NCI-H2196 treated with DMSO at 0.1 percent for 48 hours (cell line): ENCODE results near the gene PIGH.
"Not testable (repeated sequence)": the region's sequence is repeated elsewhere in the genome, so short reads cannot be mapped to it uniquely, and the experiment has no call there.

Experiments
- DNase-seq: peaks from one replicate; lab custom pipeline; 2025; ENCODE audit not compliant: unreplicated experiment; lab: John Stamatoyannopoulos, UW

PIGH gene

GRCh38 chr14:67609642-67610310 is 9.7 kb upstream of the PIGH start:
- no peak for DNase-seq

GRCh38 chr14:67607646-67608045 is 7.6 kb upstream of the PIGH start:
- DNase-seq: no peak

GRCh38 chr14:67602995-67603545 is 3.0 kb upstream of the PIGH start:
- DNase-seq: no peak

- no peak for DNase-seq
Measured at GRCh38 chr14:67602076-67602475, 2.0 kb upstream of the PIGH start.

GRCh38 chr14:67600562-67600974 is 500 bp upstream of the PIGH start:
- not testable (repeated sequence) for DNase-seq

- DNase-seq: no peak
Measured at GRCh38 chr14:67595392-67595791, 4.7 kb downstream of the PIGH start.

GRCh38 chr14:67593650-67594049 is 6.4 kb downstream of the PIGH start:
- not testable (repeated sequence) for DNase-seq

GRCh38 chr14:67589204-67589770 is 10.8 kb downstream of the PIGH start:
- DNase-seq: no peak

GRCh38 chr14:67586369-67586768 is 13.7 kb downstream of the PIGH start:
- no peak for DNase-seq

- no peak for DNase-seq
Measured at GRCh38 chr14:67584978-67585377, 15.1 kb downstream of the PIGH start.

- no peak for DNase-seq
Measured at GRCh38 chr14:67583711-67584644, 16.1 kb downstream of the PIGH start.

GRCh38 chr14:67582061-67582460 is 18.0 kb downstream of the PIGH start:
- no peak for DNase-seq

- no peak for DNase-seq
Measured at GRCh38 chr14:67581643-67582042, 18.4 kb downstream of the PIGH start.

GRCh38 chr14:67580336-67581171 is 19.5 kb downstream of the PIGH start:
- DNase-seq: no peak

GRCh38 chr14:67579636-67580035 is 20.4 kb downstream of the PIGH start:
- no peak for DNase-seq

- no peak for DNase-seq
Measured at GRCh38 chr14:67579040-67579439, 21.0 kb downstream of the PIGH start.

GRCh38 chr14:67577909-67578749 is 21.9 kb downstream of the PIGH start:
- no peak for DNase-seq

- DNase-seq: no peak
Measured at GRCh38 chr14:67577181-67577808, 22.8 kb downstream of the PIGH start.

- DNase-seq: no peak
Measured at GRCh38 chr14:67576216-67576955, 23.7 kb downstream of the PIGH start.
